Iris pigment epithelial cell (primary cell): ENCODE data around the gene EPB41L4A.
"Not testable (repeated sequence)": the region's sequence is repeated elsewhere in the genome, so short reads cannot be mapped to it uniquely, and the experiment has no call there.

ENCODE experiments used
- DNase-seq: peaks from one replicate; pipeline ENCODE4 v3.0.0-alpha.2; 2011; ENCODE audit warnings: low read depth

The EPB41L4A gene

GRCh38 chr5:112253478-112254250 is 165.4 kb downstream of the EPB41L4A start:
- peak; percentile 5 for DNase-seq

DNA sequence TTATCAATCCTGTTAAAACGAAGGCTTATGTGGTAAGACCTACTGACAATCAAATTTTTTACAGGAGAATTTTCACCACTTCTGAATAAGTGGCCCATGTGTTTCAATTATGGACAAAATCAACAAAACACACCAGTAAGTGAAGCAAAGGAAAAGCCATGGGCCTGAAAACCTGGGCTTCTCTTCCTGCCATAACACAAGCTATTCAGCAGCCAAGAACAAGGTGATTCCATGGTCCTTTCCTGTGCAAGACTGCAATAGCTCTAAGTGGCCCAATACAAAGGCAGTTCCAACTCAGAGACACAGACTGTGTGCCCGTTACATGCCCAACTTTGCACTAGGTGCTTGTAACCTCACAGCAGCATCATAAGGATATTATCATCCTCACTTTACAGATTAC is 168.5 kb downstream of the EPB41L4A start:
- DNase-seq, result no peak

GRCh38 chr5:112248623-112249022 is 170.5 kb downstream of the EPB41L4A start:
- no peak for DNase-seq

DNA sequence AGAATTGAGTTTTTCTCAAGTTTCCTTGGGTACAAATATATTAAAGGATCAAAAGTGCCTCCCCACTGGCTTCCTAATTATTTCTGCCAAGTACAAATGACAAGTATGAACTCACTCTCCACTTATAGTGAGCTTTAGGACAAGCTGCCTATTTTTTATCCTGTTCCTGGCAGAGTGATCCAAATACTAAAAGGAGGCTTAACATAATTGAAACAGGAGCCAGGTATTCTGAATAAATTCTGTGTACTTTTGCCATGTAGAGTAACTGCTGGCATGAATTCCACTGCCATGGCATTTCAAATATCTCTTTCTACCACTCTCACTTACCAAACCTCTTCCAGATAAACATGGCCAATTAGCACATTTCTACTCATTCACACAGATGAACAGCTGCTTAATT is 171.1 kb downstream of the EPB41L4A start:
- DNase-seq, result no peak

DNA sequence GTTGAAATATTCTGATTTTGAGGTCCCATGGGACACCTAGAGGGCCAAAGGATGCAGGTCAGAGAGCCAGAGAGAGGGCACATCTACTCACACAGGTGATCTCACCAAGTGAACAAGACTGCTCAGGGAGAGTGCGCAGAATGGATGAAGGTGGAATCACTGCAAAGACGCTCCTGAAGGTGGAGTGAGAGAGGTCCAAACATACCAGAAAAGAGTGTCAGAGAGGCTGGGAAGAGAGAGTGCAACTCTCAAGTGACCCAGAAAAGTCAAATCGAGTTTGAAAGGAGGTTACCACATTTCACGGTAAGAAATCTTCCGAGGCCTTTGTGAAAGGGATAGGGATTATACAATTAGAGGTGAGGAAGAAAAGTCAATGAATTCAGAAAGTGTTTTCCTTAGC is 173.4 kb downstream of the EPB41L4A start:
- no peak for DNase-seq

- DNase-seq, result no peak
Observed at GRCh38 chr5:112239996-112240395, 179.1 kb downstream of the EPB41L4A start.

DNA sequence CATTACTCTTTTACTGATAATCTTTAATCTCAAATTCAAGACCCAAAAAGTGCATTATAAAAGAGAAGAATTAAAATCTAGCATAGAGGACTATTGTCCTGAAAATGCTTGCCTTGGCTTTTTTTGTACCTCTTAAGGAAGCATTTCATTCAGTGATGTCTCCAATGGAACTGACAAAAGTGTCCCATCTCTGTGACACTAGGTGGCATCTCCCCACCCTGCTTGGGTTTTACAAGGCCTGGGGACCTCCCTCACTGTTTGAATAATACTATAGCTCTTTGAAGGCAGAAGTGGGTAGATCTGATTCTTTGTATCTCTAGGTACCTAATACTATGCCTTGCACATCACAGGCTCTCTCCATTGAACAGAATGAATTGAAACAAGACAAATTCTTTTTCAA is 180.6 kb downstream of the EPB41L4A start:
- no peak for DNase-seq

DNA sequence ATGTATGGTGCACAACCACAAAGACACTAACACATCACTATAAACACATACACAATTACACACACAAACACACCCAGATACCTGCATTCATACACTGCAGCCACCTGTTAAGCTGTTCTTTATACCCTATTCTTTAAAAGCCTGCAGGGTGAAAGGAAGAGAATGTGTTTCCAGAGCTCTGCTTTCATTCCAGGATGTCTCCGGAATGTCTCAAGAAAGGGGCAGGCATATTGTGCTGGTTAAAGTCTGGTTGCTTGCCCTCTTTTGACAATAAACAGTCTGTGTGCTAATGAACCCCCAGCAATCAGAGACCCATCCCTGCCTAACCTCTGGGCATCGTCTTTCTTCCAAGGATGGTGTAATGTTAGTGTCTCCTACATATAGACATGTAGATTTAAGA is 181.6 kb downstream of the EPB41L4A start:
- no peak for DNase-seq

- DNase-seq, result no peak
Observed at GRCh38 chr5:112234000-112234399, 185.1 kb downstream of the EPB41L4A start.

DNA sequence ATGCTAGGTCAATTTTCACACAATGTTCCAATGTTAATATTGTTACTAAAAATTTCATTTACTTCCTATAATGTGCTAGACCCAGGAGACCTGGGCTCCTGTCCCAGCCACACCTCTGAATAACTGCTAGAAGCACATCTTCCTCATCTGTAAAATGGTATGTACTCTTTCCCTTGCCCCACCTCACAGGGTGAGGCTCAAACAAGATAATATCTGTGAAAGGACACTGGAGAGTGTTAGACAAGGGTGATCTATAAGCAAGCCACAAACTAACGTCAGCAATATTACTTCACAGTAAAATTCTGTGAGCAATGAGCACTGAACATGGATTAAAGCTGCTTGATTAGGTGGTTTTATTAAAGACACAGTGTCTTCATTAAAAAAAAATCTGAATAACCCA is 186.4 kb downstream of the EPB41L4A start:
- no peak for DNase-seq

GRCh38 chr5:112230606-112231005 is 188.5 kb downstream of the EPB41L4A start:
- no peak for DNase-seq

DNA sequence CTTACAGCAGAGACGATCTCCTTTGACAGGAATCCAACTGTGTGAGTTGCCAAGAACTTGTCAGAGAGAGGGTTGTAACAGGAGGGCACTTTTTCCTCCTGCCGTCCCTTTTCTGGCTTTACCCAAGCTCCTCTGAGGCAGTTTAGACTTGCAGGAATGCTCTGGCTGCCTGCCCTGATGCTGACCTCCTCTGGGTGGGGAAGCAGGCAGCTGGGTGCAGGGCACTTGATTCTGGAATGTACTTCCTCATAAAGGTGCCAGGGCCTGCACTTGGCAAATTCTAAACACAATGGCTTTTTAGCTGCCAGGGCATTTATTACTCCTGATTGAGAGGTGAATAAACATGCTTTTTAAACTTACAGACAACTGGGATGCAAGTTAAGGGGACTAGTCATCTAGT is 190.4 kb downstream of the EPB41L4A start:
- DNase-seq, result peak; percentile 42

GRCh38 chr5:112227911-112228631 is 191.0 kb downstream of the EPB41L4A start:
- no peak for DNase-seq

DNA sequence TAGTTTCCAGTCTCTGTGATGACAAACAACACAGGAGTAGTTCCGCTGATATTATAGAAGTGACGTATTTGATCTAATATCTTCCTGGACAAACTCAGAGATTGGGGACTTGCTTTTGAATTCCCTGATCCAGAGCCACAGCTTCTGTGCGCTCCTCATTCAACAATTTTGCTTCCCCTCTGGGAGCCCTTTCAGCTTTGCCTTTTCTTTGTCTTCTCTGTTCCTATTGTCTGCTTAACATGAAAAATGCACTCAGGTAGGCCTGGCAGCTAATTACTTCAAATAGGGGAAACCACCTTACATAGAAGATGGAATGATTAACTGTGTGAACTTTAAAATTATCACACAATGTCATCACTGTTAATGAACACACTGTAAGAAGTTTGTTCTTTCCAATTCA is 192.9 kb downstream of the EPB41L4A start:
- no peak for DNase-seq

- not testable (repeated sequence) for DNase-seq
Observed at GRCh38 chr5:112222997-112223396, 196.1 kb downstream of the EPB41L4A start.

DNA sequence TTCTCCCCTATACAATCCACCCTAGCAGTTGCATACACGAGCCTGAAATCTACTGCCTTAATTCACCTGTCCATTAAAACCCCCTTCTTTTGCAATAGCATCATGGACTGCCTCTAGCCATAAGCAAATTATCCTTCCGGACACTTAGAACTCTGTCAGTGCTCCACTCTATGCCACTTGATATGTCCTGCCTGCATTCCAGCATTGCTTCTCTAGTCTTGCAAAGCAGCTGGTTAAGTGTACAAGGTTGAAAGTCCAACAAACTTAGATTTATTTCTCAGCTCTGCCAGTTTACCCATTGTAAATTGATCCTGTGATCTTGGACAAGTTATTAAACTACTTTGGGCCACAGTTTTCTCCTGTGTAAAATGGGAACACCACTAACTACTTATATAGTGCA is 197.9 kb downstream of the EPB41L4A start:
- DNase-seq, result no peak

DNA sequence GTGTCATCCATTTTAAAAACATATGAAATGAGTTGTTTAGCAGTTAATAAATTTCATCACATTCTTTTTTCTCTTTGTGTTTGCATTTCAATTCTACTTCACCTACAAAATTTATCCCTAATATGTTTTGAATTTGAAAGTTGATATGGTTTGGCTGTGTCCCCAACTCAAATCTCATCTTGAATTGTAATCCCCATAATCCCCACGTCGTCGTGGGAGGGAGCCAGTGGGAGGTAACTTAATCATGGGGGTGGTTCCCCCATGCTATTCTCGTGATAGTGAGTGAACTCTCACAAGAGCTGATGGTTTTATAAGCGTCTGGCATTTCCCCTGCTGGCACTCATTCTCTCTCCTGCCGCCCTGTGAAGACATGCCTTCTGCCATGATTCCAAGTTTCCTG is 200.1 kb downstream of the EPB41L4A start:
- DNase-seq, result no peak

DNA sequence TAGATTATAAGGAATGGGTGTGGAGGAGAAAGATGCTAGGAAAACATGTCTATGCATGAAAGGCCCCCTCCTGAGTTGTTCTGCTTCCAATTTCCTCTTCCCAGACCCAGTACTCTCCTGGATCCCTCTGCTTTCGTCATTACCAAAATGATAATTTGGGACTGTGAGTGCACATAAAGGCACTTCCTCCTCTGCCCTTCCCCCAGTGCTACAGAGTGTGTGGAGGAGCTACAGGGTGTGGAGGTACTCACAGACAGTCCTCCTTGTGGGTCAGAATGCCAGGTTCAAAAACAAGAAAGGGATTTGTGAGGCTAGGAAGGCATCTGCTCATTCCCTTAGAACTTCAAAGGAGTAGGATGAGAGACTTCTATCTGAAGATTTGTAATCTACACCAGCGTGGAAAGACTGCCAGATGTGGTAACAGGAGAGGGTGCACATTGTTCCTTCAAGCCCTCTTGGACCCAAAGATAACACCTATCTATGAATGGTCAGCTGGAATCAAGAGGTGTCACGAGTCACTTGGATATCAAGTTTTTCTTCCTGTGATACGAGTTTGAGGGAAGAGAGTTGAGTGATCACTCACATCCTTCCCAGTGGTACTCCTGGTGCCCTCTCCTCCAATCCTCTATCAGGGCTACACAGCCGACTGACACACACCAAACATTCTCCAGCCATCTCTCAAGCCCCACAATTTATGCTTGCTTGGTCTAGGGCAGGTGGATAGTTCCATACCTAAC is 201.1 kb downstream of the EPB41L4A start:
- no peak for DNase-seq

DNA sequence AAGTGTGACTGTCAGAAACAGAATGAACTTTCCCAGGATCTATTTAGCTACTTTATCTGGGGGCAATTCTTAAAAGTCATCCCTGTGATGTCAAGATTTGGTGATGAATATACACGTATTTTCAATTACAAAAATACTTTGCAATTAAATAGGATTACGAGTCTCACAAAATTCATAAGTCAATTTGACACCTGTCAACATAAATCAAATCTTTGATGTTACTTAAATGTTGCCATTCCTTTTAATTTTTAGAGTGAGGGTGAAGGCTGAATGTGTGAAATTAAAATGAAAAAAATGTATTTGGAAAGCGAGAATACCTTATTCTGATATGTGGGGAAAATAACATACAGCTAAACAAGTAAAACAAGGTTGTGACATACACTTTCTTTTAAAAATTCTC is 202.9 kb downstream of the EPB41L4A start:
- no peak for DNase-seq

DNA sequence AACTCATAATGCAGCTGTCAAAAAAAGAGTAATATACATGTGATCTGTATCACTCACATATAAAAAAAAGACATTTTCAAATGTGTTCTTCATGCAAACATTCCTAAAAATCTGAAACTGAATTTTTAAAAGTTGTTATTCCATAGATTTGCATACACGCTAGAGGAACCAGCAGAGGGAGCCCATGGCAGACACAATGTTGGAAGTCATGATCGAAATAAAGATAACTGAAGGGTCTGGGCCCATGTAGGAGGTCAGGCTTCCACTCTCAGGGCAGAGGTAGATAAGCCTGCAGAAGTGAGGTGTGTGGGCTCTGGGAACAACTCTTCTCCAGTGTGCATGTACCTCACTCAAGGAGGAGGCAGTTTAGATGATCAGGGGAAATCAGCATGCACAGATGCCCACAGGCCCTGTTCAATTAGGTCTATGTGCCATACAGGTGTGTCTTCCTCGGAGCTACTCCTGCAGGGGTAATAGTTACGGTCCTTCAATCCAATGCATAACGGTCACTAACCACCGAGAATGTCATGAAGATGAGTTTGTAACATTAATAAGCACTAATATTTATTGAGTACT is 208.6 kb downstream of the EPB41L4A start:
- DNase-seq, result peak; percentile 38

DNA sequence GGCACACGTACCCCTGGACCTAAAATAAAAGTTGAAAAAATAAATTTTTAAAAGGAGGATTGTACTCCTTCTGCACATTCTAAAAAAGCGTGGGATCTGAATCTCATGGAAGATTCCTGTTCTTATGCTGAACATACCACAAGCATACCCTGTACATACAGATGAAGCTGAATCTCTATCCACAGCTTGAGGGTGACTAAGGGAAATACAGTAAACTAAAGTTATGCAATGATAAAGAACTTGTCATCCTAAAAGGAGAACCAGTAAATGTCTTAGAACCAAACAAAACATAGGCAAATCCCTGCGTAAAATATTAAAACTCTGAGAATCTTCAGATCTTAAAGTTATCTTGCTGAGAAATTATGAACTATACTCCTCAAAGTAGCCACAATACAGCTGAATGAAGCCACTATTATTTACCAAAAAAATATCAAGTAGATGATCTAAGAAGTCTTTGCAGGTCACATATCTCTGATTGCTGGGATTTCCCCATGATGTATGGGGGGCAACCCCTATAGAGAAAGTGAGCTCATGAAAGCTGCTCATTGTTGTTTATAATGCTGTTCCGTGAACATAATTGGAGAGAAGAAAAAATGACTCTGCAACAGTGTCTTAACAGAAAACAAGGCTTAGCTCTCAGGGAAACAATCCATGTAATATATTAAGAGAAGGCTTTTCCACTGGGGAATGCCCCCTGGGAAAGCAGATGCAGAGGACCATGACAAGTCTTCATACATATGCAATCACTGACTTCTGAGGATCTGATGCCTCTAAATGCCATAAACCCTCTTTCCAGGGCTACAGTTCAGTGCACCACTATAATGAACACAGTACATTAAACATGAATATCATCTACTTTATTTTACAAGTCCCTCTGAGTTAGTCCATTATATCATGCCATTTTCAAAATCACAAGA is 210.1 kb downstream of the EPB41L4A start:
- peak; percentile 17 for DNase-seq
